HG02840 (cell line): Measurements from ENCODE around the gene TXNRD1.
"Not testable (repeated sequence)": the region's sequence is repeated elsewhere in the genome, so short reads cannot be mapped to it uniquely, and the experiment has no call there.

Experiments
- ATAC-seq: cut with Tn5 transposase; IDR thresholded peaks from one replicate; pipeline ENCODE4 v1.9.1; 2021; ENCODE audit warnings: mild to moderate bottlenecking, moderate library complexity, moderate number of reproducible peaks; ENCODE audit not compliant: unreplicated experiment, low FRiP score

Gene TXNRD1

GRCh38 chr12:104276273-104277131 is 60.9 kb downstream of the TXNRD1 start:
- ATAC-seq, result no peak

- no peak for ATAC-seq
Measured at GRCh38 chr12:104279164-104279563, 63.6 kb downstream of the TXNRD1 start.

- no peak for ATAC-seq
Measured at GRCh38 chr12:104280111-104280510, 64.5 kb downstream of the TXNRD1 start.

GRCh38 chr12:104280717-104281458 is 65.3 kb downstream of the TXNRD1 start:
- ATAC-seq, result no peak

GRCh38 chr12:104281636-104282035 is 66.1 kb downstream of the TXNRD1 start:
- ATAC-seq, result no peak

GRCh38 chr12:104282109-104282508 is 66.5 kb downstream of the TXNRD1 start:
- no peak for ATAC-seq

GRCh38 chr12:104285740-104286515 is 70.3 kb downstream of the TXNRD1 start:
- ATAC-seq, result no peak

GRCh38 chr12:104286516-104287482 is 71.2 kb downstream of the TXNRD1 start:
- peak; percentile 90 for ATAC-seq

- peak; percentile 36 for ATAC-seq
Measured at GRCh38 chr12:104288635-104289274, 73.2 kb downstream of the TXNRD1 start.

- ATAC-seq, result no peak
Measured at GRCh38 chr12:104290320-104290719, 74.7 kb downstream of the TXNRD1 start.

- no peak for ATAC-seq
Measured at GRCh38 chr12:104290855-104291254, 75.3 kb downstream of the TXNRD1 start.

- ATAC-seq, result no peak
Measured at GRCh38 chr12:104291867-104292524, 76.4 kb downstream of the TXNRD1 start.

- no peak for ATAC-seq
Measured at GRCh38 chr12:104292872-104293794, 77.6 kb downstream of the TXNRD1 start.

GRCh38 chr12:104294158-104294859 is 78.7 kb downstream of the TXNRD1 start:
- ATAC-seq, result not testable (repeated sequence)

- no peak for ATAC-seq
Measured at GRCh38 chr12:104294927-104295668, 79.5 kb downstream of the TXNRD1 start.

- no peak for ATAC-seq
Measured at GRCh38 chr12:104295954-104296353, 80.4 kb downstream of the TXNRD1 start.
